ENCODE measurements around the gene OPRL1. TPM values are rescaled to one million over a fixed set of nuclear protein-coding genes. Genes with fewer than 3 reads are reported as not detected.

The OPRL1 gene
- total RNA-seq, 1 experiment from 2014 or later, result 3.9 TPM

GRCh38 chr20:64113796-64114355 lies 34.0 kb downstream of the OPRL1 start:
- BruUV-seq (replicated peaks), result no TSS peak
- no peaks in the 10 kb centered on the region for H3K9me3 ChIP-seq (ENCODE audit: control insufficient read depth, insufficient read depth, low read depth, low read length)
- no peak for DNase-seq (ENCODE audit: low read depth, low spot score)
- H3K4me1 ChIP-seq (ENCODE audit: control insufficient read depth, insufficient read depth, low read length), result no peaks in the 10 kb centered on the region; the same call in 1 of the 2 replicates
- H3K27me3 ChIP-seq (ENCODE audit: control insufficient read depth, insufficient read depth, low read length), result no peaks in the 10 kb centered on the region
- H3K36me3 ChIP-seq (ENCODE audit: control insufficient read depth, insufficient read depth, low read length), result no peaks in the 10 kb centered on the region
- H3K4me3 ChIP-seq (ENCODE audit: low read depth in 2 of 2, low read length in 2 of 2), result no peak overlapping the region
- POLR2A ChIA-PET, result no interaction called here
- intact Hi-C loops (cut with micrococcal nuclease; ENCODE audit: unreplicated experiment), result no loop called here
- H3K27ac ChIP-seq (ENCODE audit: low read length), result no peak overlapping the region
- no peak for ATAC-seq
- CTCF ChIA-PET, result interaction anchor here (0.6 kb wide), 1 partner anchor 11 kb away, joined by 3 read pairs; no protein-coding TSS in a partner anchor
- in situ Hi-C loops (cut with HindIII; ENCODE audit: low pct_unique_long_range_greater_than_20kb, low sequenced_read_pairs), result no loop called here
- TF ChIP-seq POLR2AphosphoS5 (IDR thresholded peaks at IDR 0.05; ENCODE audit: low read depth, low read length) (no peak), SIN3A (IDR thresholded peaks at IDR 0.05; ENCODE audit: borderline replicate concordance, insufficient read depth, low read depth, low read length) (no peak), TCF7L2 (IDR thresholded peaks at IDR 0.05; ENCODE audit: low read depth, low read length) (no peak), REST (IDR thresholded peaks at IDR 0.05; ENCODE audit: insufficient read depth in 1 of 2, low read depth in 2 of 2, low read length in 1 of 2) (no peak), CTCF (IDR thresholded peaks at IDR 0.05) (no peak)

DNA sequence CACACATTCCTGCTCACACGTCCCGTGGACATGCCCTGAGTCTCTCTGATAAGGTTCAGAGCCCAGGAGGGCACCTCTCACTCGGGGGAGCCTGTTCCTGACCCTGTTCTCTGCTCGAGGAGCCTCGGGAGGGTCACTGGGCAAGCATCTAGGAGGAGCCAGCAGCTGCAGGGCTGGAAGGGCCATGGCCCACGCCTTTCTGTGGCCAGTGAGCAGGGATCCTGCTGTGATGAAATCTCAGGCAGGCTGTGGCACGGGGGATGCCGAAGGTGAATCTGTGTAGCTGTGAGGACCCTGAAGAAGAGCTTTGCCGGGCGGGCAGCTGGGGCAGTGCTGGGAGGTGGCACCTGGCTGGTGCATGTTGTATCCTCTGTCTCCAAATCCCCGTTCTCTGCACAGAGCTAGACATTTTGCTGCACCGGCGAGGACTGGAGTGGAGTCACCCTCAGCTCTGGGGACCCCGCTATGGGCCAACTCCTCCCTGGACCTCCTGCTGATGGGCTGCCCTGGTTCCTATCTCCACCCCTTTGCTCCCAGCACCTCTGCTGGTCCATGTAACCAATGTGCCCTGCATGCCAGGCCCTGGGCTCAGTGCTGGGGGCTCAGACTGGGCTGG lies 34.6 kb downstream of the OPRL1 start:
- DNase-seq (ENCODE audit: low read depth, low spot score) (no peak), ATAC-seq (no peak)
- in situ Hi-C loops (cut with HindIII; ENCODE audit: low pct_unique_long_range_greater_than_20kb, low sequenced_read_pairs) (no loop called here), intact Hi-C loops (cut with micrococcal nuclease; ENCODE audit: unreplicated experiment) (no loop called here)
- CTCF ChIA-PET, result no interaction called here
- Histone ChIP-seq H3K9me3 (ENCODE audit: control insufficient read depth, insufficient read depth, low read depth, low read length) (no peaks in the 10 kb centered on the region), H3K27me3 (ENCODE audit: control insufficient read depth, insufficient read depth, low read length) (no peaks in the 10 kb centered on the region), H3K4me1 (ENCODE audit: control insufficient read depth, insufficient read depth, low read length) (no peaks in the 10 kb centered on the region; the same call in 1 of the 2 replicates), H3K4me3 (ENCODE audit: low read depth in 2 of 2, low read length in 2 of 2) (no peak overlapping the region), H3K27ac (ENCODE audit: low read length) (no peak overlapping the region), H3K36me3 (ENCODE audit: control insufficient read depth, insufficient read depth, low read length) (no peaks in the 10 kb centered on the region)
- POLR2A ChIA-PET, result no interaction called here
- BruUV-seq (replicated peaks), result no TSS peak
- TF ChIP-seq SIN3A (IDR thresholded peaks at IDR 0.05; ENCODE audit: borderline replicate concordance, insufficient read depth, low read depth, low read length) (no peak), REST (IDR thresholded peaks at IDR 0.05; ENCODE audit: insufficient read depth in 1 of 2, low read depth in 2 of 2, low read length in 1 of 2) (no peak), POLR2AphosphoS5 (IDR thresholded peaks at IDR 0.05; ENCODE audit: low read depth, low read length) (no peak), CTCF (IDR thresholded peaks at IDR 0.05) (no peak), TCF7L2 (IDR thresholded peaks at IDR 0.05; ENCODE audit: low read depth, low read length) (no peak)

Data from Panc1 (cell line).